ENCODE data around the gene AATF.

Gene AATF

DNA sequence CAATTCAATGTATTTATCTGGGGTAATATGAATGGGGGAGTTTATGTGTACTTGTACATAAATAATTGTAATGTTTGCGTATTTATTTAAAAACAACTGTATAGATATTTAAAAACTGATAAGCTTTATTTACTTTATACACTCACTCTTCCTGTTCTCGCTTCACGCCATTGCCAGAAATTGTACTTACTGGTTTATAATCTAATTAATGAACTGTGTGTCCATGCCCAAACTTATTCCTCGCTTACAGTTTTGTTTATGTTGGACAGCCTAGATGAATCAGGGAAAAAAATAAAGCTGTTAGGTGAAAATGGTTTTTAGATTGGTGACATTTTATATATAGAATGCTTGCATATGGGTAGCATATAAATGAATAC, 30.8 kb downstream of the AATF start:
- DNase-seq (ENCODE audit: low read depth in 2 of 2) = no peak

- DNase-seq (ENCODE audit: low read depth in 2 of 2) = no peak
These were observed 31.6 kb downstream of the AATF start for GRCh38 chr17:36980280-36980761.

DNA sequence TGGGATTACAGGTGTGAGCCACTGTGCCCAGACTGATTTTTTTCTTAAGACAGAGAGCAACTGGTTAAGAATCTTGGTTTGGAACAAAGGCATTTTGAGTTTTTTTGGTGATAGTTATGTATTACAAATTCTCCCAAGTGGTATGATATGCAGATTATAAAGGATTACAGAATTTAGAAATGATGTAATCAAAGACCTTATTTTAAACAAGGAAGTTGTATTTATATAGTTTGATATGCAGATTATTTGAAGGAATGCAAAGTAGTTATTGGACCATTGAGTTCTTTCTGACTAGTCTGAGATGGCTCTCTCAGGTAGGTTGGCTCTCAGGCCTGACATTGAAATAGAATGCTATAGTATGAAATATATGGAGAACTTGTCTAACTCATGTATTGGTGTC, 34.9 kb downstream of the AATF start:
- no peak for DNase-seq (ENCODE audit: low read depth in 2 of 2)

GRCh38 chr17:36989173-36989572, 40.4 kb downstream of the AATF start:
- no peak for DNase-seq (ENCODE audit: low read depth in 2 of 2)

DNA sequence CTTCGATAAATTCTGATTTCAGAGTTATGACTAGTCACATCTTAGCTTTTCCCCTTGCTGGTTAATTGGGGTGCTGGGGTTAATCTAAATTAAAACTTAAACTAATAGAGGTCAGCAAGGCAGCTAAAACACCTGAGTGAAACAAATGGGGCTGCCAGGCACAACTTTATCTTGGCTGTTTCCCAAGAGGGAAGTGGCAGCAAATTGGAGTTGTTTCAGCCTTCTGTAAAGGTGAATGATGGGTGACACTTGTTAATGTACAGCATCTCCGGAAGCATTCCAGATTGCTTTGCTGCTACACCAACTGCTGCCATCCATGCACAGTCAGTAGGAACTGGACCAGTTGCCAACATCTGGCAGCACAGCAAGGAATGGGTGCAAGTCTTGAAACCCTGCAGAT, 43.9 kb downstream of the AATF start:
- no peak for DNase-seq (ENCODE audit: low read depth in 2 of 2)

- no peak for DNase-seq (ENCODE audit: low read depth in 2 of 2)
These were observed 44.5 kb downstream of the AATF start for GRCh38 chr17:36993227-36993626.

DNA sequence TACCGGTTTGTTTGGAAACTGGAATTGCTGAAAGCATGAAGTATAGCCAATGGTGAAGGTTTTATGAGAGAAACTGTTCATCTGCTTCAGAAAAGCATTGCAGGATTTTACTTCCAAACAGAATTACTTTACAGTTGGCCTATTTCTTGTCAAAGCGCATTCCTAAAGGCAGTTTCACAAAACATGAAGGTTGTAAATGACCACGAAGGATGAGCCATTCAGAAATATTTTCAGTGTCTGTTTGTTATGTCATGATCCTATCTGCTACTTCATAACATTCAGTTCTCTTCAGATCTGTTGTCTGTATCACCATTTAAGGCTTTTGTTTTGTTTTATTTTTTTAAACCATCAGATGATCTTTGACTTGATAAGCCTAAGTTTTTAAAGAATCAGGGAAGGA, 45.7 kb downstream of the AATF start:
- DNase-seq (ENCODE audit: low read depth in 2 of 2) = no peak

GRCh38 chr17:36999471-36999870, 50.7 kb downstream of the AATF start:
- no peak for DNase-seq (ENCODE audit: low read depth in 2 of 2)

DNA sequence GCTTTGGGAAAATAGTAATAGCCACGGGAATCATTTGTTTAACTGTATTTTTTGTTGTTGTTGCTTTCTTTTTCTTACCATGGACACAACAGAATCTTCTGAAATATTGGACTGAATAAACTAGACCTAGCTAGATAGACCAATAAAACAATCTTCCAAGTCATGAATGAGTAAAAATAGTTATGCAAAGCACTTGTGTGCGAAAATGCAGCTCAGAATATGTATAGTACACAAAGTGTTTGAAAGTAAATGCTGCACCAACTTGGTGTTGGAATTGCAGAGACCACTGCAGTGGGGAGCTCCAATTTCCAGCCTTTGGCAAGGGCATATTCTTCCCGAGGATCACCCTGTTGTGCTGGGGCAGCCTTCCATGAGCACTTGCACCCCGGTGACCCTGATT, 68.0 kb downstream of the AATF start:
- DNase-seq (ENCODE audit: low read depth in 2 of 2) = no peak

DNA sequence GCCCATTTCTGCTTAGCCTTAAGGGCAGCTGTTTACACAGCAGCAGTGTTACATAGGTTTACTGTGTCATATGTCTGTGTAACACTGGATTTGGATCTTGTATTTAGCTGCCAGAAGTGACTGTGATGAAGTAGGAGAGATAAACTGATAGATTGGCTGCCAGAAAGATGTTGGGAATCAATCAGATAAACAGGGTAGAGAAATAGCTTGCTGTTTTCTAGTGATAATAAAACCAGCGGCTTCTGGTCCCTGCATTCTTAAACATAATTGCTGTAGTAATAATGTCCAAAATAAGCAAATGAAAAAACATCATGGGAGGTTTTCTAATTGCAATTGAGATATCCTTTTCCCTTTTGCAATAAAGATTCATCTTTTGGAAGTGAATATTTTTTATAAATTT, 68.7 kb downstream of the AATF start:
- no peak for DNase-seq (ENCODE audit: low read depth in 2 of 2)

DNA sequence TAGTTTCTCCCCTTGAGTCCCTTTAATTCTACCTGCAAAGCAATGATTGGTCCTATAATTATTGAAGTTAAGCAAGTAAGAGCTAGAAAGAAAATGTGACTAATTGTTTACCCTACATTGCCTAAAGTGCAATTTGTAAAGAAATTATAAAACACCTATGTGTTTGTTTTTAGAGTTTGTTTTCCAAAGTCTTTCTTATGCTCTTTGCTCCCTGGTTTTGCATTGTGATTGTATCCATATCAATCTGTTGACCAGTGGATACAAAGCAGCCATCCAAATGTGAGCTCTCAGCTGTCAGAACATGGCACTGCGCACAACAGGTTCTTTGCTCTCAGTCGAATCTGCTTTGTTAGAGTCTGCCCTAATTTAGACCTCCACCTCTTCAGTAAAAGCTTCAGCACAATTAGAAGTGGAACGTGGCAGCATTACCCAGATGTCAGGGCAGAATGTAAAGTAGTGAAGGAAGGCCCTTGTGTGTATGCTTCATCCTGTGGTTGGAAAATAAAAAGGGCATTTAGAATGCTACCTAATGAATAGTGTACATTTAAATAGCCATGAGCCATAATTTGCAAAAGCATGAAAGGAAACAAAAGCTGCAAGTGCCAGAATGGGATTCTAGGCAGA, 70.5 kb downstream of the AATF start:
- no peak for DNase-seq (ENCODE audit: low read depth in 2 of 2)

DNA sequence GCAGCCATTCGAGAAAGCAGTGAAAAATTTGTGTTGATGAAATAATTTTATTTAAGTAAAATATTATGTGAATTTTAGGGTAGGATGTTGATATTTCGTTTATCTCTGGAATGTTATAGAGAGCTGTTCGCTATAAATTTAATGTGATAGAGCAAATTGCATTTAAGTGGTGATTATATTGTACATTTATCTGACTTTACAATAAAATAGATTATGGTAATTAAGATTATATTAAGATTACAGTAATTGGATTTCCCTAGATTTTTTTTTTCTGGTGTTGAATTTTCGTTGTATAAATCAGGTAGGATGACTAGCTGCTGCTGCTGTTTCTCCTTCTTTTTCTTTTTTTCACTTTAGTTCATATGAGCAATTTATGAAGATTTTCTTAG, 71.0 kb downstream of the AATF start:
- no peak for DNase-seq (ENCODE audit: low read depth in 2 of 2)

GRCh38 chr17:37024181-37024637, 75.5 kb downstream of the AATF start:
- no peak for DNase-seq (ENCODE audit: low read depth in 2 of 2)

- no peak for DNase-seq (ENCODE audit: low read depth in 2 of 2)
These were observed 76.5 kb downstream of the AATF start for GRCh38 chr17:37025238-37025637.

DNA sequence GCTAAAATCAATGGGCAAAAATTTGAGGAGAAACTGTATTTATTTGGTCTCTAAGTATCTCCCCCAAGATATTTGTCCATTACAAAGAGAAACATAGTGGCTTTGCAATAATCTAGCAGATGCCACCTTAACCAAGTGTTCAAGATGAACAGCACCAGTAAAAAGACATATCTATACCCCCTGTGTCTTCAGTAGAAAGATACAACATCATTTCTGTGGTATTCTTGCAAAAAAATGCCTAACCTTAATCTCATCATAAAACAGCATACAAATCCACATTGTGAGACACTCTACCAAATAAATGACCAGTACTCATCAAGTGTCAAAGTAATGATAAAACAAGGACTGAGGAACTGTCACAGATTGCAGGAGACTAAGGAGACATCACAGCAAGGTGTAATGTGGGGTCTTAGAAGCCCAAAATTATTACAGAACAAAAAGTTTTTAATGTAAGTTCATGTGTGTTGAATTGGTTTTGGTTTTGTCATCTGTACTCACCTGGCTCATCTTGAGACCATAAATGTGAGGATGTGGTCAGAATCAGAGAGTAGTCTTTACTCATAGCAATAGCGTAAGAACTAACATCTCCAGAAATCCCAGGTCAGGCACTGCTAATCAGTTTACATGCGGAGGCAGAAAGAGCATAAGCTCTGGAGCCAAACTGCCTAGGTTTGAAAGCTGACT, 77.2 kb downstream of the AATF start:
- DNase-seq (ENCODE audit: low read depth in 2 of 2) = no peak

- no peak for DNase-seq (ENCODE audit: low read depth in 2 of 2)
These were observed 77.7 kb downstream of the AATF start for GRCh38 chr17:37026531-37026869.

DNA sequence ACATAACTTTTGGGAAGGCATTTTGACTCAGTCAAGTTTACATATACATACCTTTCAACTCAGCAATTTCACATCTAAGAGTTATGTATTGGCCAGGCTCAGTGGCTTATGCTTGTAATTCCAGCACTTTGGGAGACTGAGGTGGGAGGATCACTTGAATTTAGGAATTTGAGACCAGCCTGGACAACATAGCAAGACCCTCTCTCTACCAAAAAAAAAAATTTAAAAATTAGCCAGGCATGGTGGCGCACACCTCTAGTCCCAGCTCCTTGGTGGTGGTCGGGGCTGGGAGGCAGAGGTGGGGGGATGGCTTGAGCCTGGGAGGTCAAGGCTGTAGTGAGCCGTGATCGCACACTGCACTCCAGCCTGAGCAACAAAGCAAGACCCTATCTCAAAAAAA, 79.3 kb downstream of the AATF start:
- DNase-seq (ENCODE audit: low read depth in 2 of 2) = no peak

DNA sequence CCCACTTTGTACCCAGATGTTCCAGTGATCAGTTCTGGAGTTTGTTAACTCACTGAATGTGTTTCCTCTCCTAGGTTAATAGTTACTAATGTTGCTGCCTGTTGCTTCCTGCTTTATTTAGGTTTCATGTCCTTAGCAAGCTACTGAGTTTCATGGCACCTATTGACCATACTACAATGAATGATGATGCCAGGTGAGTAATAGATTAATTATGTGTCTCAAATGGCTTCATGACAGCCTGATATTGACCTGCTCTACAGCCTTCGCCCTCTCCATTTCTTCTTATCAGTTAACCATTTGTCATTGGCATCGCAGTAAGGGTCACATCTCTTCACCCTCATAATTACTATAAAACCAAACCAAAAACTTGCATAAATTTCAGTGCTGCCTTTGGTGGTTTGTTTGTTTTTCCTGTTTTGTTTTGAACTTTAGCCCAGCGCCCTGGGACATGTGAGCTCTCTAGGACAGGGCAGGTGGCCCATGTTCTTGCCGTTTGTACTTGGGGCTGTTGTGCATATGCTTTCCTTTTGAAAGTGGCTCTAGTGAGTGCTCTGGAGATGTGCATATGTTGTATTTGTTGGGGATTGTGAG, 82.8 kb downstream of the AATF start:
- DNase-seq (ENCODE audit: low read depth in 2 of 2) = no peak

DNA sequence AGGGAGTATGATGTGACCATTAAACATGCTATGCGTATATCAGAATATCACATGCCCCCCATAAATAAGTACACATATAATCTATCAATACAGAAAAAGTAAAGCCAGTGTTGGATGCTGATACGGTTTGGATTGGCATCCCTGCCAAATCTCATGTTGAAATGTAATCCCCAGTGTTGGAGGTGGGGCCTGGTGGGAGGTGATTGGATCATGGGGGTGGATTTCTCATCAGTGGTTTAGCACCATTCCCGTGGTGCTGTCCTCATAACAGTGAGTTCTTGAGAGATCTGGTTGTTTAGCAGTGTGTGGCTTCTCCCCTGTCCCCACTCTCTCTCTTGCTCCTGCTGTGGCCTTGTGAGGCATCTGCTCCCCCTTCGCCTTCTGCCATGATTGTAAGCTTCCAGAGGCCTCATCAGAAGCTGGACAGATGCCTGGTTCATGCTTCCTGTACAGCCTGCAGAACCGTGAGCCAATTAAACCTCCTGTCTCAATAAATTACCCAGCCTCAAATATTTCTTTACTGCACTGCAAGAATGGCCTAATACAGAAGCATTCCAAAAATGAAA, 88.9 kb downstream of the AATF start:
- DNase-seq (ENCODE audit: low read depth in 2 of 2) = no peak

DNA sequence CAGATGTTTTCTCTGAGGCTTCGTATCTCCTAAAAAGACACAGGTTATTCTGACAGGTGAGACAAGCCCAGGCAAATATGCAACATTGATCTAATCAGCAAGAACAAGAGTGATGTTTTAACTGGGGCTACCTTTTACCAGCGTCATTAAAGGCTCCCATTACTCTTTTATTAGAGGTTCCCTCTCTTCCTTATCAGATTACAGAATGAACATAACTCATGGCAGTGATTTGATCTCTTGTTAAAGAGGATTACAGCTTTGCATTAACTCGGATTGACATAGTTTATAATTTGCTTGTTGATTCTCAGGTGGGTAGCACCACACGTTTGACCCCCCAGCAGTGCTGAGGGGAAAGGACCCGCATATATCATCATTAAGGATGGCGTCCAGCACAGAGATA, 90.5 kb downstream of the AATF start:
- no peak for DNase-seq (ENCODE audit: low read depth in 2 of 2)

GRCh38 chr17:37041932-37042331, 93.2 kb downstream of the AATF start:
- DNase-seq (ENCODE audit: low read depth in 2 of 2) = no peak

DNA sequence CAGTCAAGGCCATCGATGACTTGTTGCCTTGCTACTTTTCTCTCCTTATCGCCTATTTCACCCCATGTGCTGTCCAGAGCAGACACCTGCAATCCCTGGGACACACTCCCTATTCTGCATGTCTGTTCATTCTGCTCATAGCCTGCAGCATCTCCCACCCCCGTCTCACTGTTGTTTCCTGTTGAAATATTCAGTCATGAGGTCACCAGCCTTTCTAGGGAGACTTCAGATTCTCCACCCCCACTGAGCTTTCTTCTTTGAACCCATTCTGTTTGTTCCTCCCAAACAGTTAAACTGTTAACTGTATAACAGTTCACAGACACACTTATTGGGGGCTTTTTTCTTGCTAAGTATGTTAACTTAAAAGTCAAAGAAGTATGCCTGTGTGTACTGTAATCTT, 94.4 kb downstream of the AATF start:
- DNase-seq (ENCODE audit: low read depth in 2 of 2) = no peak

GRCh38 chr17:37045351-37045922, 96.7 kb downstream of the AATF start:
- DNase-seq (ENCODE audit: low read depth in 2 of 2) = no peak

Measured in stimulated activated CD4-positive, alpha-beta T cell treated with anti-CD3 and anti-CD28 coated beads, Interleukin-1b, Interleukin-23, amount 100 ng/mL, for 1 hour (primary cell).